Activated T-cell treated with anti-CD3 and anti-CD28 coated beads, Interleukin-2, amount 50 U/mL, for 72 hours (primary cell): ENCODE results near the gene CARD10. TPM values are rescaled to one million over a fixed set of nuclear protein-coding genes. Genes with fewer than 3 reads are reported as not detected.
A peak's percentile ranks its signal among the peaks of the same experiment; 100 is the strongest.
"Not testable (repeated sequence)": the region's sequence is repeated elsewhere in the genome, so short reads cannot be mapped to it uniquely, and the experiment has no call there.

Experiments used
- ATAC-seq, 2 donors: fragments of 150-1000 bp; cut with Tn5 transposase; replicated peaks in 1 of 2; 2 replicates each; pipeline ENCODE4 v1.10.0; 2021; ENCODE audit warnings: moderate library complexity in 2 of 2, mild to moderate bottlenecking in 1 of 2
- DNase-seq, 2 donors: peaks; one replicate each; pipeline ENCODE4 v3.0.0; 2021 to 2022; ENCODE audit warnings: mixed read lengths in 1 of 2
- H3K27ac Mint-ChIP-seq: one replicate; pipeline ENCODE4 v1.8.0; 2022; ENCODE audit warnings: mild to moderate bottlenecking, moderate library complexity, mixed read lengths
- H3K27me3 Mint-ChIP-seq: one replicate; pipeline ENCODE4 v1.8.0; 2022; ENCODE audit warnings: low read depth, mixed read lengths
- H3K36me3 Mint-ChIP-seq, 2 donors: one replicate each; pipeline ENCODE4 v1.8.0; 2022; ENCODE audit warnings: mixed read lengths in 2 of 2, mild to moderate bottlenecking in 1 of 2; ENCODE audit not compliant: insufficient read depth in 2 of 2
- H3K4me1 Mint-ChIP-seq: one replicate; pipeline ENCODE4 v1.8.0; 2022; ENCODE audit warnings: low read depth, mixed read lengths
- H3K4me3 Mint-ChIP-seq, 2 donors: one replicate each; pipeline ENCODE4 v1.8.0; 2022; ENCODE audit warnings: mild to moderate bottlenecking in 2 of 2, mixed read lengths in 2 of 2, moderate library complexity in 2 of 2
- H3K9me3 Mint-ChIP-seq, 2 donors: one replicate each; pipeline ENCODE4 v1.8.0; 2022; ENCODE audit warnings: mixed read lengths in 2 of 2
- total RNA-seq, 2 donors: library from RNA; stranded (reverse); gene quantifications; one replicate each; pipeline ENCODE4 v1.2.3, GENCODE V29; 2022

CARD10 gene
- total RNA-seq, 2 donors from 2014 or later, result 0.25 TPM; not detected in 1

GRCh38 chr22:37527081-37527752, 8.0 kb upstream of the CARD10 start:
- peaks cover 24% of the 10 kb centered on the region for H3K27me3 Mint-ChIP-seq
- not testable (repeated sequence) for H3K9me3 Mint-ChIP-seq, DNase-seq, H3K27ac Mint-ChIP-seq, H3K4me3 Mint-ChIP-seq, ATAC-seq, H3K36me3 Mint-ChIP-seq
- H3K4me1 Mint-ChIP-seq, result peaks cover 16% of the 10 kb centered on the region

GRCh38 chr22:37526376-37526775, 7.2 kb upstream of the CARD10 start:
- Mint-ChIP-seq H3K27me3 (peaks cover 29% of the 10 kb centered on the region), H3K4me1 (peaks cover 16% of the 10 kb centered on the region), H3K27ac (no peak overlapping the region), H3K4me3 (no peak overlapping the region), H3K9me3 (no peaks in the 10 kb centered on the region), H3K36me3 (no peaks in the 10 kb centered on the region)
- ATAC-seq, result no peak
- no peak for DNase-seq

GRCh38 chr22:37525746-37526350, 6.6 kb upstream of the CARD10 start:
- peaks cover 16% of the 10 kb centered on the region for H3K4me1 Mint-ChIP-seq
- no peak overlapping the region for H3K27ac Mint-ChIP-seq
- H3K4me3 Mint-ChIP-seq, result no peak overlapping the region
- H3K9me3 Mint-ChIP-seq, result no peaks in the 10 kb centered on the region
- ATAC-seq (no peak), DNase-seq (no peak)
- H3K36me3 Mint-ChIP-seq, result no peaks in the 10 kb centered on the region
- H3K27me3 Mint-ChIP-seq, result peaks cover 30% of the 10 kb centered on the region

- peaks cover 16% of the 10 kb centered on the region for H3K4me1 Mint-ChIP-seq
- no peaks in the 10 kb centered on the region for H3K9me3 Mint-ChIP-seq
- H3K27ac Mint-ChIP-seq, result no peak overlapping the region
- H3K4me3 Mint-ChIP-seq, result no peak overlapping the region
- no peaks in the 10 kb centered on the region for H3K36me3 Mint-ChIP-seq
- DNase-seq (peak; percentile 14 to 29), ATAC-seq (peak in 1 of 2 donors; percentile 52)
- H3K27me3 Mint-ChIP-seq, result peaks cover 35% of the 10 kb centered on the region
These were observed 6.0 kb upstream of the CARD10 start for GRCh38 chr22:37525073-37525745.

GRCh38 chr22:37522482-37522881, 3.3 kb upstream of the CARD10 start:
- peaks cover 50% of the 10 kb centered on the region for H3K27me3 Mint-ChIP-seq
- DNase-seq (no peak), ATAC-seq (no peak)
- H3K4me1 Mint-ChIP-seq, result peaks cover 7% of the 10 kb centered on the region
- H3K9me3 Mint-ChIP-seq, result no peaks in the 10 kb centered on the region
- H3K27ac Mint-ChIP-seq, result no peak overlapping the region
- no peak overlapping the region for H3K4me3 Mint-ChIP-seq
- peaks cover 0 to 2% of the 10 kb centered on the region in 2 donors for H3K36me3 Mint-ChIP-seq

- ATAC-seq (no peak), DNase-seq (no peak)
- no peak overlapping the region for H3K27ac Mint-ChIP-seq
- H3K9me3 Mint-ChIP-seq, result no peaks in the 10 kb centered on the region
- H3K4me3 Mint-ChIP-seq, result no peak overlapping the region
- peaks cover 7% of the 10 kb centered on the region for H3K4me1 Mint-ChIP-seq
- H3K36me3 Mint-ChIP-seq, result peaks cover 0 to 2% of the 10 kb centered on the region in 2 donors
- H3K27me3 Mint-ChIP-seq, result peaks cover 50% of the 10 kb centered on the region
These were observed 2.1 kb upstream of the CARD10 start for GRCh38 chr22:37521236-37521739.

- H3K27ac Mint-ChIP-seq, result no peak overlapping the region
These were observed 1.6 kb upstream of the CARD10 start for GRCh38 chr22:37520776-37521191.

GRCh38 chr22:37518509-37519267, 527 bp downstream of the CARD10 start:
- no peaks in the 10 kb centered on the region for H3K9me3 Mint-ChIP-seq
- ATAC-seq (peak; percentile 46 to 56), DNase-seq (peak; percentile 10 to 19)
- H3K4me3 Mint-ChIP-seq, result peak overlapping the region; percentile 74 to 80
- H3K36me3 Mint-ChIP-seq, result peaks cover 0 to 2% of the 10 kb centered on the region in 2 donors
- peaks cover 49% of the 10 kb centered on the region for H3K27me3 Mint-ChIP-seq
- H3K27ac Mint-ChIP-seq, result no peak overlapping the region
- H3K4me1 Mint-ChIP-seq, result no peaks in the 10 kb centered on the region

More at GRCh38 chr22:37520776-37521191, 1.6 kb upstream of the CARD10 start:
- peaks cover 0 to 2% of the 10 kb centered on the region in 2 donors for H3K36me3 Mint-ChIP-seq
- H3K27me3 Mint-ChIP-seq, result peaks cover 50% of the 10 kb centered on the region
- ATAC-seq (no peak), DNase-seq (no peak)
- H3K9me3 Mint-ChIP-seq, result no peaks in the 10 kb centered on the region
- H3K4me1 Mint-ChIP-seq, result peaks cover 4% of the 10 kb centered on the region
- H3K4me3 Mint-ChIP-seq, result no peak overlapping the region

GRCh38 chr22:37517826-37518450, 1.3 kb downstream of the CARD10 start:
- Mint-ChIP-seq H3K4me3 (peak overlapping the region; percentile 74 to 80), H3K9me3 (no peaks in the 10 kb centered on the region), H3K27me3 (peaks cover 41% of the 10 kb centered on the region), H3K27ac (no peak overlapping the region), H3K4me1 (no peaks in the 10 kb centered on the region), H3K36me3 (peaks cover 0 to 2% of the 10 kb centered on the region in 2 donors)
- DNase-seq (no peak), ATAC-seq (no peak)

GRCh38 chr22:37516456-37516855, 2.8 kb downstream of the CARD10 start:
- H3K27ac Mint-ChIP-seq, result no peak overlapping the region
- H3K4me3 Mint-ChIP-seq, result no peak overlapping the region
- peaks cover 26% of the 10 kb centered on the region for H3K27me3 Mint-ChIP-seq
- H3K36me3 Mint-ChIP-seq, result peaks cover 0 to 2% of the 10 kb centered on the region in 2 donors
- no peaks in the 10 kb centered on the region for H3K4me1 Mint-ChIP-seq
- ATAC-seq (no peak), DNase-seq (no peak)
- no peaks in the 10 kb centered on the region for H3K9me3 Mint-ChIP-seq

- ATAC-seq (no peak), DNase-seq (no peak)
- Mint-ChIP-seq H3K27ac (no peak overlapping the region), H3K9me3 (no peaks in the 10 kb centered on the region), H3K4me3 (no peak overlapping the region), H3K4me1 (no peaks in the 10 kb centered on the region), H3K36me3 (peaks cover 0 to 2% of the 10 kb centered on the region in 2 donors), H3K27me3 (peaks cover 21% of the 10 kb centered on the region)
These were observed 3.3 kb downstream of the CARD10 start for GRCh38 chr22:37515901-37516300.

GRCh38 chr22:37514526-37515051, 4.6 kb downstream of the CARD10 start:
- ATAC-seq, result no peak
- Mint-ChIP-seq H3K27ac (no peak overlapping the region), H3K9me3 (no peaks in the 10 kb centered on the region)

More at GRCh38 chr22:37514526-37515051, 4.6 kb downstream of the CARD10 start:
- DNase-seq, result no peak
- Mint-ChIP-seq H3K27me3 (peaks cover 10% of the 10 kb centered on the region), H3K36me3 (peaks cover 0 to 2% of the 10 kb centered on the region in 2 donors), H3K4me1 (no peaks in the 10 kb centered on the region), H3K4me3 (no peak overlapping the region)
